ENCODE results near the gene RAP2C.

RAP2C gene

GRCh38 chrX:132235488-132235887 is 16.2 kb upstream of the RAP2C start:
- CTCF ChIA-PET, result no interaction called here
- no peaks in the 10 kb centered on the region for H3K9me3 ChIP-seq (ENCODE audit: control extremely low read depth in 1 of 5, control insufficient read depth in 4 of 5, insufficient read depth in 2 of 5, low read depth in 1 of 5, low read length in 4 of 5)
- DNase-seq, result no peak
- no peaks in the 10 kb centered on the region for H3K36me3 ChIP-seq (ENCODE audit: control insufficient read depth in 4 of 4, insufficient read depth in 4 of 4, low read length in 3 of 4)
- no peak overlapping the region for H3K4me3 ChIP-seq (ENCODE audit: control insufficient read depth in 1 of 7, extremely low read depth in 1 of 7, insufficient read depth in 4 of 7, low read depth in 2 of 7, low read length in 6 of 7)
- POLR2A ChIA-PET, result no interaction called here
- no peaks in the 10 kb centered on the region for H3K27me3 ChIP-seq (replicated peaks in 2 of 5; ENCODE audit: control insufficient read depth in 4 of 5, insufficient read depth in 5 of 5, low read length in 4 of 5)
- WGBS (ENCODE audit: insufficient coverage), result 80% methylated on average over 1 of the region's 5 CpGs
- no peak overlapping the region for H3K27ac ChIP-seq (ENCODE audit: insufficient read depth in 1 of 2, low read depth in 1 of 2, low read length in 2 of 2, poor library complexity in 1 of 2, severe bottlenecking in 2 of 2)
- no peaks in the 10 kb centered on the region for H3K4me1 ChIP-seq (ENCODE audit: control extremely low read depth in 1 of 4, control insufficient read depth in 4 of 4, insufficient read depth in 4 of 4, low read length in 3 of 4)

- WGBS (ENCODE audit: insufficient coverage), result 83% methylated on average over 1 of the region's 2 CpGs
- ChIA-PET POLR2A (no interaction called here), CTCF (interaction anchor here (1.3 kb wide), 1 partner anchor 399 kb away, joined by 3 read pairs; no protein-coding TSS in a partner anchor)
- peaks cover 0 to 8% (median 0%) of the 10 kb centered on the region in 5 experiments for H3K27me3 ChIP-seq (replicated peaks in 2 of 5; ENCODE audit: control insufficient read depth in 4 of 5, insufficient read depth in 5 of 5, low read length in 4 of 5)
- H3K36me3 ChIP-seq (ENCODE audit: control insufficient read depth in 4 of 4, insufficient read depth in 4 of 4, low read length in 3 of 4), result no peaks in the 10 kb centered on the region
- H3K27ac ChIP-seq (ENCODE audit: insufficient read depth in 1 of 2, low read depth in 1 of 2, low read length in 2 of 2, poor library complexity in 1 of 2, severe bottlenecking in 2 of 2), result no peak overlapping the region
- H3K9me3 ChIP-seq (ENCODE audit: control extremely low read depth in 1 of 5, control insufficient read depth in 4 of 5, insufficient read depth in 2 of 5, low read depth in 1 of 5, low read length in 4 of 5), result no peaks in the 10 kb centered on the region
- peak in 2 of 3 donors; percentile 40 to 53 for DNase-seq
- no peaks in the 10 kb centered on the region for H3K4me1 ChIP-seq (ENCODE audit: control extremely low read depth in 1 of 4, control insufficient read depth in 4 of 4, insufficient read depth in 4 of 4, low read length in 3 of 4)
- no peak overlapping the region for H3K4me3 ChIP-seq (ENCODE audit: control insufficient read depth in 1 of 7, extremely low read depth in 1 of 7, insufficient read depth in 4 of 7, low read depth in 2 of 7, low read length in 6 of 7)
Observed at GRCh38 chrX:132231587-132231986, 12.3 kb upstream of the RAP2C start.

- WGBS (ENCODE audit: insufficient coverage), result 78% methylated on average over 3 of the region's 5 CpGs
- DNase-seq, result no peak
Observed at GRCh38 chrX:132227383-132228112, 8.3 kb upstream of the RAP2C start.

GRCh38 chrX:132226169-132226568 is 6.9 kb upstream of the RAP2C start:
- CTCF ChIA-PET, result interaction anchor here (0.6 to 1.7 kb wide), 6 partner anchors 134 to 489 kb away, joined by 3 to 6 read pairs (median 3); no protein-coding TSS in a partner anchor
- H3K36me3 ChIP-seq (ENCODE audit: control insufficient read depth in 4 of 4, insufficient read depth in 4 of 4, low read length in 3 of 4), result no peaks in the 10 kb centered on the region
- POLR2A ChIA-PET, result interaction anchor here (0.9 kb wide), 1 partner anchor 202 kb away, joined by 3 read pairs; no protein-coding TSS in a partner anchor
- H3K9me3 ChIP-seq (ENCODE audit: control extremely low read depth in 1 of 5, control insufficient read depth in 4 of 5, insufficient read depth in 2 of 5, low read depth in 1 of 5, low read length in 4 of 5), result no peaks in the 10 kb centered on the region
- peak in 2 of 3 donors; percentile 51 to 55 for DNase-seq
- peaks cover 0 to 10% (median 0%) of the 10 kb centered on the region in 5 experiments for H3K27me3 ChIP-seq (replicated peaks in 2 of 5; ENCODE audit: control insufficient read depth in 4 of 5, insufficient read depth in 5 of 5, low read length in 4 of 5)
- H3K27ac ChIP-seq (ENCODE audit: insufficient read depth in 1 of 2, low read depth in 1 of 2, low read length in 2 of 2, poor library complexity in 1 of 2, severe bottlenecking in 2 of 2), result no peak overlapping the region
- WGBS (ENCODE audit: insufficient coverage), result 81% methylated on average over 2 of the region's 4 CpGs
- H3K4me1 ChIP-seq (ENCODE audit: control extremely low read depth in 1 of 4, control insufficient read depth in 4 of 4, insufficient read depth in 4 of 4, low read length in 3 of 4), result no peaks in the 10 kb centered on the region
- H3K4me3 ChIP-seq (ENCODE audit: control insufficient read depth in 1 of 7, extremely low read depth in 1 of 7, insufficient read depth in 4 of 7, low read depth in 2 of 7, low read length in 6 of 7), result no peak overlapping the region

More at GRCh38 chrX:132227383-132228112, 8.3 kb upstream of the RAP2C start:
- peaks cover 0 to 10% (median 0%) of the 10 kb centered on the region in 5 experiments for H3K27me3 ChIP-seq (replicated peaks in 2 of 5; ENCODE audit: control insufficient read depth in 4 of 5, insufficient read depth in 5 of 5, low read length in 4 of 5)
- H3K9me3 ChIP-seq (ENCODE audit: control extremely low read depth in 1 of 5, control insufficient read depth in 4 of 5, insufficient read depth in 2 of 5, low read depth in 1 of 5, low read length in 4 of 5), result no peaks in the 10 kb centered on the region
- no peaks in the 10 kb centered on the region for H3K4me1 ChIP-seq (ENCODE audit: control extremely low read depth in 1 of 4, control insufficient read depth in 4 of 4, insufficient read depth in 4 of 4, low read length in 3 of 4)
- no peak overlapping the region for H3K4me3 ChIP-seq (ENCODE audit: control insufficient read depth in 1 of 7, extremely low read depth in 1 of 7, insufficient read depth in 4 of 7, low read depth in 2 of 7, low read length in 6 of 7)
- no peak overlapping the region for H3K27ac ChIP-seq (ENCODE audit: insufficient read depth in 1 of 2, low read depth in 1 of 2, low read length in 2 of 2, poor library complexity in 1 of 2, severe bottlenecking in 2 of 2)
- H3K36me3 ChIP-seq (ENCODE audit: control insufficient read depth in 4 of 4, insufficient read depth in 4 of 4, low read length in 3 of 4), result no peaks in the 10 kb centered on the region
- ChIA-PET CTCF (interaction anchor here (1.1 to 1.7 kb wide), 3 partner anchors 368 to 488 kb away, joined by 3 to 6 read pairs (median 3); no protein-coding TSS in a partner anchor), POLR2A (no interaction called here)

DNA sequence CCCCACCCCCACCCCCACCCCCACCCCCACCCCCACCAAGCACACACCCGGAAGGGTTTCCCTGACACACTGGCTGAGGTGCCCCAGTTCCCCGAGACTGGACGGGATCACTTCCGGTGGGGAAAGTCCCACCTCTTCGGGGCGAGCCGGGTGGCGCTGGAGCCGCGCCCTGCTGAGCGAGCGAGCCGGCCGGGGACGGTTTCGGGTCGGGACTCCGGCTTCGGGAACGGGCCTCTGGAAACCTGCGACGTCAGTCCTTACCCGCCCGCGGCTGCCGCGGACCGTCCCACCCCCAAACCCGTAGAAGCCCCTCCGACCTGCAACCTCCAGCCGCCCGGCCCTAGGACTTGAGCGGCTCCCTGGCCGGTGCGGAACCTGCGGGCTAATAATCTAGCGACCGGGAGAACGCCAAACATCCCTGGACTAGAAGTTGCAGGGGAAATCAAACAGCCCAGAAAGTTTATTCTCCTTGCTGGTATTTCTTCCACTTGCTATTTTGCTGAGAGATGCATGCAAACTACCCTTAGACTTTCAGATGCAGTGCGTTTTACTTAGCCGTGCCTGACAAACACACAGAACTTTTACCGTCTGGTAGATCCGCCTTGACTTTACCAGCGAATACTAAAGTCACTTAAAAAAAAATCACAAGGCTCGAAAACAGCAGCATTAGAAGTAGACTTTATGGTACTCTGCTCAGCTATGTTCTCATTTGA is 991 bp downstream of the RAP2C start:
- peak overlapping the region; percentile 82 to 93 for H3K27ac ChIP-seq (ENCODE audit: insufficient read depth in 1 of 2, low read depth in 1 of 2, low read length in 2 of 2, poor library complexity in 1 of 2, severe bottlenecking in 2 of 2)
- no peaks in the 10 kb centered on the region for H3K9me3 ChIP-seq (ENCODE audit: control extremely low read depth in 1 of 5, control insufficient read depth in 4 of 5, insufficient read depth in 2 of 5, low read depth in 1 of 5, low read length in 4 of 5)
- 26% methylated on average over 39 of the region's 45 CpGs for WGBS (ENCODE audit: insufficient coverage)
- POLR2A ChIA-PET, result no interaction called here
- peaks cover 3 to 26% (median 18%) of the 10 kb centered on the region in 4 experiments for H3K4me1 ChIP-seq (ENCODE audit: control extremely low read depth in 1 of 4, control insufficient read depth in 4 of 4, insufficient read depth in 4 of 4, low read length in 3 of 4)
- peaks cover 0 to 7% (median 0%) of the 10 kb centered on the region in 5 experiments for H3K27me3 ChIP-seq (replicated peaks in 2 of 5; ENCODE audit: control insufficient read depth in 4 of 5, insufficient read depth in 5 of 5, low read length in 4 of 5)
- DNase-seq, result peak; percentile 81 to 90 (median 89)
- peak overlapping the region; percentile 31 to 90 (median 72) for H3K4me3 ChIP-seq (ENCODE audit: control insufficient read depth in 1 of 7, extremely low read depth in 1 of 7, insufficient read depth in 4 of 7, low read depth in 2 of 7, low read length in 6 of 7)
- CTCF ChIA-PET, result interaction anchor here (1.0 to 3.7 kb wide), 8 partner anchors 10 to 391 kb away, joined by 3 to 38 read pairs (median 6); no protein-coding TSS in a partner anchor
- peaks cover 3 to 7% (median 5%) of the 10 kb centered on the region in 4 experiments for H3K36me3 ChIP-seq (ENCODE audit: control insufficient read depth in 4 of 4, insufficient read depth in 4 of 4, low read length in 3 of 4)

- peaks cover 3 to 26% (median 18%) of the 10 kb centered on the region in 4 experiments for H3K4me1 ChIP-seq (ENCODE audit: control extremely low read depth in 1 of 4, control insufficient read depth in 4 of 4, insufficient read depth in 4 of 4, low read length in 3 of 4)
- DNase-seq, result peak; percentile 86 to 95 (median 95)
- ChIA-PET POLR2A (no interaction called here), CTCF (no interaction called here)
- no peaks in the 10 kb centered on the region for H3K9me3 ChIP-seq (ENCODE audit: control extremely low read depth in 1 of 5, control insufficient read depth in 4 of 5, insufficient read depth in 2 of 5, low read depth in 1 of 5, low read length in 4 of 5)
- peak overlapping the region; percentile 49 to 90 (median 76) for H3K4me3 ChIP-seq (ENCODE audit: control insufficient read depth in 1 of 7, extremely low read depth in 1 of 7, insufficient read depth in 4 of 7, low read depth in 2 of 7, low read length in 6 of 7)
- peaks cover 0 to 7% (median 0%) of the 10 kb centered on the region in 5 experiments for H3K27me3 ChIP-seq (replicated peaks in 2 of 5; ENCODE audit: control insufficient read depth in 4 of 5, insufficient read depth in 5 of 5, low read length in 4 of 5)
- peak overlapping the region; percentile 82 to 93 for H3K27ac ChIP-seq (ENCODE audit: insufficient read depth in 1 of 2, low read depth in 1 of 2, low read length in 2 of 2, poor library complexity in 1 of 2, severe bottlenecking in 2 of 2)
- WGBS (ENCODE audit: insufficient coverage), result 47% methylated on average over 37 of the region's 74 CpGs
- peaks cover 3 to 13% (median 5%) of the 10 kb centered on the region in 4 experiments for H3K36me3 ChIP-seq (ENCODE audit: control insufficient read depth in 4 of 4, insufficient read depth in 4 of 4, low read length in 3 of 4)
Observed at GRCh38 chrX:132217203-132218073, 1.8 kb downstream of the RAP2C start.
